ENCODE data around the gene VWC2.

- no peak for TF ChIP-seq CTCF (IDR thresholded peaks at IDR 0.05)
- TF ChIP-seq SIN3A (IDR thresholded peaks at IDR 0.05; ENCODE audit: borderline replicate concordance, insufficient read depth, low read depth, low read length), result no peak
- TF ChIP-seq REST (IDR thresholded peaks at IDR 0.05; ENCODE audit: insufficient read depth in 1 of 2, low read depth in 2 of 2, low read length in 1 of 2), result no peak
- TF ChIP-seq POLR2AphosphoS5 (IDR thresholded peaks at IDR 0.05; ENCODE audit: low read depth, low read length), result no peak
- TF ChIP-seq TCF7L2 (IDR thresholded peaks at IDR 0.05; ENCODE audit: low read depth, low read length), result no peak
Measured at GRCh38 chr7:49812534-49812933, 39.1 kb downstream of the VWC2 start.
